ENCODE data around the gene SHD.

SHD gene

GRCh38 chr19:4327252-4327876 lies 48.3 kb downstream of the SHD start:
- DNase-seq: peak; percentile 81

GRCh38 chr19:4327877-4328242 lies 48.8 kb downstream of the SHD start:
- DNase-seq: no peak

DNA sequence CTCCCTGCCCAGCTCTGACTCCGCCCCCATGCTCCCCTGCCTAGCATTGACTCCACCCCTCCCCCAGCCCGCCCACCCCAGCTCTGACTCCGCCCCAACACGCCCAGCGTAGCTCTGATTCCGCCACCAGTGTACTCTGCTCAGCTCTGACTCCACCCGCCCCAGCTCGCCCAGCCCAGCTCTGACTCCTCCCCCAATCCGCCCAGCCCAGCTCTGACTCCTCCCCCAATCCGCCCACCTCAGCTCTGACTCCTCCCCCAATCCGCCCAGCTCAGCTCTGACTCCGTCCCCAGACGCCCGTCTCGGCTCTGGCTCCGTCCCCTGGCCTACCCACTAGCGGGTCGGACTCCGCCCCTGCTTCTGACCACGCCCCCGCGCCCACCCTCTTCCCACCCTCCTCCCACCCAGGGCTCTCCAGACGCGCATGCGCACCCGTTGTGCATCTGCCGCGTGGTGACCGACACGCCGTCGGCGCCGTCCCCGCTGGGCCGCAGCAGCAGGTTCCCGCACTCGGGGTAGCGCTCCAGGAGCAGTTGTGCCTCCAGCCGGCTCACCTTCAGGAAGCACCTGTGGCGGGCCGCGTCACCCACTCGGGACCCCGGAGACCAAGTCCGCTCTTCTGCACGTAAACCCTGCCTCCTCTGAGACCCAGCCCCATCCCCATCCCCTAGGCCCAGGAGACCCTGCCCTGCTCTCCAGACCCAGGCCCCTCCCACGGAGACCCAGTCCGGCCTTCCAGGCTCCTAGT lies 49.4 kb downstream of the SHD start:
- peak; percentile 98 for DNase-seq

GRCh38 chr19:4328991-4329681 lies 50.1 kb downstream of the SHD start:
- DNase-seq: peak; percentile 63

DNA sequence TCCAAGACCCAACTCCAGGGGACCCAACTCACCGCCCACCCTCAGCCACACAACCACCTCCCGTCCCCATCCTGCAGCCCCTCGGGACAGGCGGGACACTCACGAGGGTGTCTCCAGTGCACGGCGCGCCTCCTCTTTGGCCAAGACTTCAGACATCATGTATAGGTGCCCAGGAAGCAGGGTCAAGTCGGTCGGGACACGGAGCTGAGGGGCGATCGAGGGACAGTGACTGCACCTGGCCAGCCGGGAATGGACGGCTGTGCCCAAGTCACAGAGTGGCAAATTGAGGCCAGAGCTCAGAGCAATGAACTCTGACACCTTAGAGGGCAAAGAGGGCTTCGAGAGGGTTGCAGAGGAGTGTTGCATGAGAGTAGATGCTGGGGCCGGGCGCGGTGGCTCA lies 50.8 kb downstream of the SHD start:
- DNase-seq: no peak

DNA sequence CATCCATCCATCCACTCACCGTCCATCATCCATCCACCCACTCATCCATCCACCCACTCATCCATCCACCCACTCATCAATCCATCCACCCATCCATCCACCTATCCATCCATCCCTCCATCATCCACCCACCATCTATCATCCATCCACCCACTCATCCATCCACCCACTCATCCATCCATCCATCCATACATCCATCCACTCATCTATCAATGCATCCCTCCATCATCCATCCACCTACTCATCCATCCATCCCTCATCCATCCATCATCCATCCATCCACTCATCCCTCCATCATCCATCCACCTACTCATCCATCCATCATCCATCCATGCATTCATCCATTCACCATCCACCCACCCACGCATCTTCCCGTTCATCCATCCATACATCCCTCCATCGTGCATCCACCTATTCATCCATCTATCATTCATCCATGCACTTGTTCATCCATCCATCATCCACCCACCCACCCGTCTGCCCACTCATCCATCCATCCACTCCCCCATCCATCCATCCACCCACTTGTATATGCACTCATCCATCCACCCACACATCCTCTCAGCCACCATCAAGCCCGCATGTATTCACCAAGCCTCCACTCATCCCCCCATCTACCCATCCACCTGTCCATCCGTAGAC lies 56.0 kb downstream of the SHD start:
- no peak for DNase-seq

- no peak for DNase-seq
Measured at GRCh38 chr19:4337906-4338440, 58.9 kb downstream of the SHD start.

DNA sequence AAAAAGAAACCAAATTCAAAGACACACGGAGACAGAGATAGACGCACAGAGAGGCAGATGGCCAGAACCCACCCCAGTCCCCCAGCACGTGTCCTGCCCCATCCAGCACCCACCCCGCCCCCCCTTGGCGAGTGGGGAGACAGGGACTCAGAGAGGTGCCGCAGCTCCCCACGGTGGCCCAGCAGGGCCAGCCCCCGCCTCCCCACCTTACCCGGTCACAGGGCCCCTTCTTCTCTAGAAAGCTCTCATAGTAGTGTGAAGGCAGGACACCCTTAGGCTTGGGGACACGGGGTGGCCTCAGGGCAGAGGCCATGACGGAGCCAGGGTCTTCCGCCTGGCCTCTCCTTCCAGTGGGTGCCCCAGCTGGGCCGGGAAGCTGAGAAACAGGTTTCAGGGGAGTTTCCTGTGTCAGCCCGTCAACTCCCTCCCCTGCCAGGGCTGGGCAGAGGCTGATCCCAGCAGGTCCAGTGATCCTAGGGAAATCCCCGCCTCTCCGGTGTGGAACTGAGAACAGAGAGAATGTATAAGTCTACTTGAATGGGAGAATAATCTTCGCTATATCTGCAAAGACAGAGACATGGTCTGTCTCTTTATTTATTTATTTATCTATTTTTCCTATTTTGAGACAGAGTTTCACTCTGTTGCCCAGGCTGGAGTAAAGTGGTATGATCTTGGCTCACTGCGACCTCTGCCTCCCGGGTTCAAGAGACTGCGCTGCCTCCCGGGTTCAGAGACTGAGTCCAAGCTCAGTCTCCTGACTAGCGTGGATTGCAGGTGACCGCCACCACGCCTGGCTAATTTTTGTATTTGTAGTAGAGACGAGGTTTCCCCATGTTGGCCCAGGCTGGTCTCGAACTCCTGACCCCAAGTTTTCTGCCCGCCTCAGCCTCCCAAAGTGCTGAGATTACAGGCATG lies 59.6 kb downstream of the SHD start, which contains the start of gene STAP2:
Gene STAP2, minus strand, starts transcription at position 387 of the 915 bp plus-strand sequence. Its CDS starts 74 bp downstream, at position 313.
- peak; percentile 38 for DNase-seq
